ENCODE measurements around the gene MCU. TPM values are rescaled to one million over a fixed set of nuclear protein-coding genes. Genes with fewer than 3 reads are reported as not detected.

The MCU gene
- total RNA-seq, 1 experiment from 2014 or later: 70.2 TPM

DNA sequence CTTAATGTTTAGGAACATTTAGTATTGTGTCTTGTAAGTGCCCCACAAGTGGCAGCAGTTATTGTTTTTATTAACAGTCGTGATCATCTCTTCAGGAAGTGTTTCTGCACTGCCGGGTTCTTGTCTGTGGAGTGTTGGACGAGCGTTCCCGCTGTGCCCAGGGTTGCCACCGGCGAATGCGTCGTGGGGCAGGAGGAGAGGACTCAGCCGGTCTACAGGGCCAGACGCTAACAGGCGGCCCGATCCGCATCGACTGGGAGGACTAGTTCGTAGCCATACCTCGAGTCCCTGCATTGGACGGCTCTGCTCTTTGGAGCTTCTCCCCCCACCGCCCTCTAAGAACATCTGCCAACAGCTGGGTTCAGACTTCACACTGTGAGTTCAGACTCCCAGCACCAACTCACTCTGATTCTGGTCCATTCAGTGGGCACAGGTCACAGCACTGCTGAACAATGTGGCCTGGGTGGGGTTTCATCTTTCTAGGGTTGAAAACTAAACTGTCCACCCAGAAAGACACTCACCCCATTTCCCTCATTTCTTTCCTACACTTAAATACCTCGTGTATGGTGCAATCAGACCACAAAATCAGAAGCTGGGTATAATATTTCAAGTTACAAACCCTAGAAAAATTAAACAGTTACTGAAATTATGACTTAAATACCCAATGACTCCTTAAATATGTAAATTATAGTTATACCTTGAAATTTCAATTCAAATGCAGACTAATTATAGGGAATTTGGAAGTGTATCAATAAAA is 240.5 kb downstream of the MCU start:
- DNase-seq: no peak
- intact Hi-C loops (cut with micrococcal nuclease; ENCODE audit: unreplicated experiment): no loop called here
- Mint-ChIP-seq H3K36me3 (ENCODE audit: insufficient read depth, unreplicated experiment) (no peaks in the 10 kb centered on the region), H3K27ac (ENCODE audit: unreplicated experiment) (no peak overlapping the region), H3K27me3 (ENCODE audit: unreplicated experiment) (no peaks in the 10 kb centered on the region), H3K4me3 (ENCODE audit: low read depth, unreplicated experiment) (no peak overlapping the region), H3K9me3 (ENCODE audit: low read depth, unreplicated experiment) (no peaks in the 10 kb centered on the region), H3K4me1 (ENCODE audit: low read depth, unreplicated experiment) (no peaks in the 10 kb centered on the region)
- TF ChIP-seq, protein P1, sequence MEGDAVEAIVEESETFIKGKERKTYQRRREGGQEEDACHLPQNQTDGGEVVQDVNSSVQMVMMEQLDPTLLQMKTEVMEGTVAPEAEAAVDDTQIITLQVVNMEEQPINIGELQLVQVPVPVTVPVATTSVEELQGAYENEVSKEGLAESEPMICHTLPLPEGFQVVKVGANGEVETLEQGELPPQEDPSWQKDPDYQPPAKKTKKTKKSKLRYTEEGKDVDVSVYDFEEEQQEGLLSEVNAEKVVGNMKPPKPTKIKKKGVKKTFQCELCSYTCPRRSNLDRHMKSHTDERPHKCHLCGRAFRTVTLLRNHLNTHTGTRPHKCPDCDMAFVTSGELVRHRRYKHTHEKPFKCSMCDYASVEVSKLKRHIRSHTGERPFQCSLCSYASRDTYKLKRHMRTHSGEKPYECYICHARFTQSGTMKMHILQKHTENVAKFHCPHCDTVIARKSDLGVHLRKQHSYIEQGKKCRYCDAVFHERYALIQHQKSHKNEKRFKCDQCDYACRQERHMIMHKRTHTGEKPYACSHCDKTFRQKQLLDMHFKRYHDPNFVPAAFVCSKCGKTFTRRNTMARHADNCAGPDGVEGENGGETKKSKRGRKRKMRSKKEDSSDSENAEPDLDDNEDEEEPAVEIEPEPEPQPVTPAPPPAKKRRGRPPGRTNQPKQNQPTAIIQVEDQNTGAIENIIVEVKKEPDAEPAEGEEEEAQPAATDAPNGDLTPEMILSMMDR (IDR thresholded peaks at IDR 0.05; ENCODE audit: unreplicated experiment): no peak
- BruUV-seq (replicated peaks): no TSS peak
- CTCF ChIA-PET: no interaction called here

DNA sequence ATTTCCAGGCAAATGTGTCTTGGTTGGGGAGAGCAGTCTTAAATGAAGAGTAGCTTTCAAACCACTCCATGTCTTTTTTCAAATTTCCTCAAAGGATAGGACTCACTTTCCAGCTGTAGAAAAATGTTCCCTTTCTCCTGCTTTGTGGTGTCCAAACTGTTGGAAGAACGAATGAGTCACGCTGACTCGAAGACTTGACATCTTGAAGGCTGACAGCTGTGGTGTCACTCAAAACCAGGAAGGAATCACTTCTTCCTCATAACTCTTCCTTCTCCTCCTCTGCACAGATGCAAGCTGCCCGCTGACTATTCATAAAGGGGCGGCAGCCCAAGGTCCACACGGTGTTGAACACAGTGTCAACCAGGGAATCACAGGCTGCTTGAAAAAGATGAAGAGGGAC is 243.4 kb downstream of the MCU start:
- no peak overlapping the region for H3K4me3 Mint-ChIP-seq (ENCODE audit: low read depth, unreplicated experiment)
- BruUV-seq (replicated peaks): no TSS peak

More for the DNA sequence above, 243.4 kb downstream of the MCU start:
- Mint-ChIP-seq H3K27ac (ENCODE audit: unreplicated experiment) (no peak overlapping the region), H3K36me3 (ENCODE audit: insufficient read depth, unreplicated experiment) (no peaks in the 10 kb centered on the region), H3K9me3 (ENCODE audit: low read depth, unreplicated experiment) (no peaks in the 10 kb centered on the region), H3K4me1 (ENCODE audit: low read depth, unreplicated experiment) (peaks cover 11% of the 10 kb centered on the region), H3K27me3 (ENCODE audit: unreplicated experiment) (no peaks in the 10 kb centered on the region)
- TF ChIP-seq, protein P1 (IDR thresholded peaks at IDR 0.05; ENCODE audit: unreplicated experiment): no peak
- no peak for DNase-seq
- intact Hi-C loops (cut with micrococcal nuclease; ENCODE audit: unreplicated experiment): no loop called here
- CTCF ChIA-PET: interaction anchor here (0.6 to 0.7 kb wide), 2 partner anchors 10 to 276 kb away, joined by 3 to 8 read pairs; no protein-coding TSS in a partner anchor

Small RNA genes lying within 50 kb of the gene (microRNA-seq; reads per million reads assigned to microRNA genes)
- 2.1 reads per million for gene MIR4676

Other genes starting within 250 kb of the MCU start
- 89.1 and 89.4 TPM in 2 replicates for gene MICU1, start 66.1 kb upstream of the MCU start, total RNA-seq (2022)
- gene OIT3, start 201.6 kb downstream of the MCU start, total RNA-seq (2022): 1.4 and 1.9 TPM in 2 replicates

Data from Calu3 (cell line).